ENCODE data around the gene SC5D. TPM values are rescaled to one million over a fixed set of nuclear protein-coding genes. Genes with fewer than 3 reads are reported as not detected.

SC5D gene
- total RNA-seq, 2 donors from 2014 or later = 61.6 to 86.6 TPM

GRCh38 chr11:121249039-121249663 is 43.4 kb upstream of the SC5D start:
- 26% methylated on average over 7 of the region's 7 CpGs for WGBS
- no peaks in the 10 kb centered on the region for H3K27me3 ChIP-seq (replicated peaks; ENCODE audit: insufficient read depth)
- H3K4me3 ChIP-seq = no peak overlapping the region
- H3K36me3 ChIP-seq = no peaks in the 10 kb centered on the region
- no peak overlapping the region for H3K27ac ChIP-seq
- intact Hi-C loops (cut with DNase I) = loop anchor here (2.0 kb wide), 1 partner anchor 44 kb away; the partner anchor contains the start of gene SC5D
- peak; percentile 59 for TF ChIP-seq POLR2AphosphoS5 (IDR thresholded peaks at IDR 0.05)
- TF ChIP-seq POLR2A (IDR thresholded peaks at IDR 0.05) = no peak
- peak; percentile 48 to 92 (median 76) for TF ChIP-seq CTCF (IDR thresholded peaks at IDR 0.05)
- H3K9me3 ChIP-seq = no peaks in the 10 kb centered on the region
- DNase-seq (ENCODE audit: low spot score) = no peak
- H3K4me1 ChIP-seq (replicated peaks) = no peaks in the 10 kb centered on the region

GRCh38 chr11:121250843-121251242 is 41.7 kb upstream of the SC5D start:
- intact Hi-C loops (cut with DNase I) = no loop called here
- Histone ChIP-seq H3K27me3 (replicated peaks; ENCODE audit: insufficient read depth) (no peaks in the 10 kb centered on the region), H3K27ac (no peak overlapping the region), H3K9me3 (no peaks in the 10 kb centered on the region), H3K4me3 (no peak overlapping the region), H3K4me1 (replicated peaks) (no peaks in the 10 kb centered on the region), H3K36me3 (no peaks in the 10 kb centered on the region)
- no peak for DNase-seq (ENCODE audit: low spot score)
- TF ChIP-seq POLR2A (IDR thresholded peaks at IDR 0.05) = no peak
- TF ChIP-seq POLR2AphosphoS5 (IDR thresholded peaks at IDR 0.05) = no peak
- TF ChIP-seq CTCF (IDR thresholded peaks at IDR 0.05) = no peak
- WGBS = 90% methylated on average over 4 of the region's 4 CpGs

- Histone ChIP-seq H3K36me3 (no peaks in the 10 kb centered on the region), H3K27ac (no peak overlapping the region), H3K9me3 (no peaks in the 10 kb centered on the region), H3K4me1 (replicated peaks) (no peaks in the 10 kb centered on the region), H3K27me3 (replicated peaks; ENCODE audit: insufficient read depth) (no peaks in the 10 kb centered on the region), H3K4me3 (no peak overlapping the region)
- no peak for TF ChIP-seq CTCF (IDR thresholded peaks at IDR 0.05)
- TF ChIP-seq POLR2AphosphoS5 (IDR thresholded peaks at IDR 0.05) = no peak
- TF ChIP-seq POLR2A (IDR thresholded peaks at IDR 0.05) = no peak
- no peak for DNase-seq (ENCODE audit: low spot score)
- intact Hi-C loops (cut with DNase I) = no loop called here
Observed at GRCh38 chr11:121253951-121254350, 38.6 kb upstream of the SC5D start.

- H3K9me3 ChIP-seq = no peaks in the 10 kb centered on the region
- no peaks in the 10 kb centered on the region for H3K36me3 ChIP-seq
- H3K27me3 ChIP-seq (replicated peaks; ENCODE audit: insufficient read depth) = no peaks in the 10 kb centered on the region
- H3K4me3 ChIP-seq = no peak overlapping the region
- intact Hi-C loops (cut with DNase I) = no loop called here
- H3K27ac ChIP-seq = no peak overlapping the region
- H3K4me1 ChIP-seq (replicated peaks) = no peaks in the 10 kb centered on the region
- no peak for DNase-seq (ENCODE audit: low spot score)
- TF ChIP-seq POLR2AphosphoS5 (IDR thresholded peaks at IDR 0.05) = no peak
- no peak for TF ChIP-seq CTCF (IDR thresholded peaks at IDR 0.05)
- no peak for TF ChIP-seq POLR2A (IDR thresholded peaks at IDR 0.05)
Observed at GRCh38 chr11:121254756-121255155, 37.8 kb upstream of the SC5D start.

- intact Hi-C loops (cut with DNase I) = no loop called here
- TF ChIP-seq CTCF (IDR thresholded peaks at IDR 0.05) = no peak
- no peak for TF ChIP-seq POLR2AphosphoS5 (IDR thresholded peaks at IDR 0.05)
- no peak for TF ChIP-seq POLR2A (IDR thresholded peaks at IDR 0.05)
Observed at GRCh38 chr11:121255473-121256125, 37.0 kb upstream of the SC5D start.

More at GRCh38 chr11:121255473-121256125, 37.0 kb upstream of the SC5D start:
- Histone ChIP-seq H3K4me1 (replicated peaks) (no peaks in the 10 kb centered on the region), H3K4me3 (no peak overlapping the region), H3K9me3 (no peaks in the 10 kb centered on the region), H3K27me3 (replicated peaks; ENCODE audit: insufficient read depth) (no peaks in the 10 kb centered on the region), H3K36me3 (no peaks in the 10 kb centered on the region), H3K27ac (no peak overlapping the region)
- DNase-seq (ENCODE audit: low spot score) = no peak
- WGBS = 83% methylated on average over 2 of the region's 2 CpGs
